Measurements from ENCODE around the gene BEND3.

DNA sequence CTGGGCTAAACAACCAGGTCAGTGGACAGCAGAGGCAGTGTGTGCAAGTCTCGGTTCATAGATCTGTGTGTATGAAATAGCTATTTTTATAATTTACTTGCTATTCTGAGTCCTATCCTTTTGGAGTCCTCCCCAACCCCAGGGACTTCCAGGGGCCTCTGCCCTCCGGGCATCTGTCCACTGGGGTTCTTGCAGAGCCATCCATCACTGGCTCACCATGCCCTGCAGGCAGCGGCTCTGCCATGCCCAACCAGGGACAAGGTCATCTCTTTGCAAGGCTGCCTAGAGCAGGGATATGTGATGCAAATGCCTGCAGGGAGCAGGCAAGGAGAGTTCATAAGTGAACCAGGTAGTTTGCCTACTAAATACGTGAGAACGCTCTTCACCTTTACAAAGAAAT is 10.5 kb upstream of the BEND3 start:
- no peak for TF ChIP-seq MAFK (IDR thresholded peaks at IDR 0.05; ENCODE audit: low read length)
- TF ChIP-seq, protein P1, sequence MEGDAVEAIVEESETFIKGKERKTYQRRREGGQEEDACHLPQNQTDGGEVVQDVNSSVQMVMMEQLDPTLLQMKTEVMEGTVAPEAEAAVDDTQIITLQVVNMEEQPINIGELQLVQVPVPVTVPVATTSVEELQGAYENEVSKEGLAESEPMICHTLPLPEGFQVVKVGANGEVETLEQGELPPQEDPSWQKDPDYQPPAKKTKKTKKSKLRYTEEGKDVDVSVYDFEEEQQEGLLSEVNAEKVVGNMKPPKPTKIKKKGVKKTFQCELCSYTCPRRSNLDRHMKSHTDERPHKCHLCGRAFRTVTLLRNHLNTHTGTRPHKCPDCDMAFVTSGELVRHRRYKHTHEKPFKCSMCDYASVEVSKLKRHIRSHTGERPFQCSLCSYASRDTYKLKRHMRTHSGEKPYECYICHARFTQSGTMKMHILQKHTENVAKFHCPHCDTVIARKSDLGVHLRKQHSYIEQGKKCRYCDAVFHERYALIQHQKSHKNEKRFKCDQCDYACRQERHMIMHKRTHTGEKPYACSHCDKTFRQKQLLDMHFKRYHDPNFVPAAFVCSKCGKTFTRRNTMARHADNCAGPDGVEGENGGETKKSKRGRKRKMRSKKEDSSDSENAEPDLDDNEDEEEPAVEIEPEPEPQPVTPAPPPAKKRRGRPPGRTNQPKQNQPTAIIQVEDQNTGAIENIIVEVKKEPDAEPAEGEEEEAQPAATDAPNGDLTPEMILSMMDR (IDR thresholded peaks at IDR 0.05 in 2 of 3, conservative IDR thresholded peaks at IDR 0.05 in 1 of 3; ENCODE audit: insufficient read depth in 2 of 3, low read depth in 1 of 3, low read length in 3 of 3) = no peak
- TF ChIP-seq FOS (IDR thresholded peaks at IDR 0.05; ENCODE audit: extremely low read depth, insufficient read length) = no peak
- no peak for TF ChIP-seq CBFB (CRISPR knock-in tag; IDR thresholded peaks at IDR 0.05)
- no peak for TF ChIP-seq NFYB (IDR thresholded peaks at IDR 0.05; ENCODE audit: extremely low read depth, insufficient read length)
- TF ChIP-seq PTRF (tag; IDR thresholded peaks at IDR 0.05) = no peak
- no peak for TF ChIP-seq POLR2A (conservative IDR thresholded peaks at IDR 0.05)
- TF ChIP-seq, protein P2, sequence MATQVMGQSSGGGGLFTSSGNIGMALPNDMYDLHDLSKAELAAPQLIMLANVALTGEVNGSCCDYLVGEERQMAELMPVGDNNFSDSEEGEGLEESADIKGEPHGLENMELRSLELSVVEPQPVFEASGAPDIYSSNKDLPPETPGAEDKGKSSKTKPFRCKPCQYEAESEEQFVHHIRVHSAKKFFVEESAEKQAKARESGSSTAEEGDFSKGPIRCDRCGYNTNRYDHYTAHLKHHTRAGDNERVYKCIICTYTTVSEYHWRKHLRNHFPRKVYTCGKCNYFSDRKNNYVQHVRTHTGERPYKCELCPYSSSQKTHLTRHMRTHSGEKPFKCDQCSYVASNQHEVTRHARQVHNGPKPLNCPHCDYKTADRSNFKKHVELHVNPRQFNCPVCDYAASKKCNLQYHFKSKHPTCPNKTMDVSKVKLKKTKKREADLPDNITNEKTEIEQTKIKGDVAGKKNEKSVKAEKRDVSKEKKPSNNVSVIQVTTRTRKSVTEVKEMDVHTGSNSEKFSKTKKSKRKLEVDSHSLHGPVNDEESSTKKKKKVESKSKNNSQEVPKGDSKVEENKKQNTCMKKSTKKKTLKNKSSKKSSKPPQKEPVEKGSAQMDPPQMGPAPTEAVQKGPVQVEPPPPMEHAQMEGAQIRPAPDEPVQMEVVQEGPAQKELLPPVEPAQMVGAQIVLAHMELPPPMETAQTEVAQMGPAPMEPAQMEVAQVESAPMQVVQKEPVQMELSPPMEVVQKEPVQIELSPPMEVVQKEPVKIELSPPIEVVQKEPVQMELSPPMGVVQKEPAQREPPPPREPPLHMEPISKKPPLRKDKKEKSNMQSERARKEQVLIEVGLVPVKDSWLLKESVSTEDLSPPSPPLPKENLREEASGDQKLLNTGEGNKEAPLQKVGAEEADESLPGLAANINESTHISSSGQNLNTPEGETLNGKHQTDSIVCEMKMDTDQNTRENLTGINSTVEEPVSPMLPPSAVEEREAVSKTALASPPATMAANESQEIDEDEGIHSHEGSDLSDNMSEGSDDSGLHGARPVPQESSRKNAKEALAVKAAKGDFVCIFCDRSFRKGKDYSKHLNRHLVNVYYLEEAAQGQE (IDR thresholded peaks at IDR 0.05; ENCODE audit: borderline replicate concordance) = no peak
- TF ChIP-seq, protein P2 (CRISPR knock-in tag; IDR thresholded peaks at IDR 0.05; ENCODE audit: low read depth) = no peak
- TF ChIP-seq NCOA2 (IDR thresholded peaks at IDR 0.05; ENCODE audit: partially characterized antibody in 2 of 2) = no peak
- TF ChIP-seq ZNF239 (CRISPR knock-in tag; IDR thresholded peaks at IDR 0.05) = no peak
- TF ChIP-seq SMC3 (conservative IDR thresholded peaks at IDR 0.05; ENCODE audit: insufficient read depth, low read depth, low read length) = no peak
